Measurements from ENCODE around the gene THRB. TPM values are rescaled to one million over a fixed set of nuclear protein-coding genes. Genes with fewer than 3 reads are reported as not detected.

Gene THRB
- total and polyA plus RNA-seq, 9 of the 15 experiments (the other 6 are each of a cell fraction or from before 2014, with no cell fraction given) = 1.7 to 14.9 (median 6.9) TPM

GRCh38 chr3:24117508-24117907 is 377.1 kb downstream of the THRB start:
- BruUV-seq (replicated peaks) = no TSS peak
- no peaks in the 10 kb centered on the region for H3K4me1 ChIP-seq (replicated peaks in 1 of 2; ENCODE audit: control insufficient read depth in 2 of 2, insufficient read depth in 2 of 2, low read length in 2 of 2)
- no peak overlapping the region for H3K4me2 ChIP-seq (ENCODE audit: insufficient read depth, low read length)
- H4K20me1 ChIP-seq (replicated peaks; ENCODE audit: control insufficient read depth, insufficient read depth, low read length) = no peaks in the 10 kb centered on the region
- no peak overlapping the region for H3K4me3 ChIP-seq
- H3K9ac ChIP-seq (ENCODE audit: insufficient read depth in 1 of 2, low read depth in 2 of 2, low read length in 2 of 2) = no peak overlapping the region
- FAIRE-seq (no peak), ATAC-seq (no peak), DNase-seq (ENCODE audit: extremely low read depth in 1 of 4, low spot score in 3 of 4) (no peak)
- no peaks in the 10 kb centered on the region for H3K36me3 ChIP-seq (ENCODE audit: control insufficient read depth, insufficient read depth, low read length)
- TF ChIP-seq ZC3H4 (CRISPR knock-in tag; IDR thresholded peaks at IDR 0.05; ENCODE audit: borderline replicate concordance) (no peak), PPARD (CRISPR knock-in tag; IDR thresholded peaks at IDR 0.05) (no peak), POU5F1 (IDR thresholded peaks at IDR 0.05; ENCODE audit: borderline replicate concordance, low read depth, low read length, partially characterized antibody) (no peak), HNRNPK (IDR thresholded peaks at IDR 0.05; ENCODE audit: low read depth, low read length, poor library complexity, severe bottlenecking) (no peak), ZFP36 (IDR thresholded peaks at IDR 0.05; ENCODE audit: low read depth, low read length, partially characterized antibody) (no peak), ZNF23 (CRISPR knock-in tag; IDR thresholded peaks at IDR 0.05) (no peak)
- no peak overlapping the region for H2AFZ ChIP-seq (ENCODE audit: low read depth, low read length)
- POLR2A ChIA-PET = interaction anchor here (0.6 to 1.5 kb wide), 4 partner anchors 9 to 29 kb away, joined by 3 to 5 read pairs (median 4); no protein-coding TSS in a partner anchor
- no peak overlapping the region for H3K27ac ChIP-seq (ENCODE audit: extremely low read depth, low read depth, low read length)
- no peaks in the 10 kb centered on the region; a peak in 1 of 5 replicates for H3K27me3 ChIP-seq (ENCODE audit: control insufficient read depth in 2 of 2, insufficient read depth in 2 of 2, low read length in 2 of 2)
- 67% methylated on average over 1 of the region's 1 CpG for WGBS (ENCODE audit: insufficient coverage, low coverage, missing lambda C conversion rate)
- no peaks in the 10 kb centered on the region for H3K9me3 ChIP-seq (replicated peaks; ENCODE audit: control insufficient read depth, insufficient read depth, low read depth, low read length)
- H3K79me2 ChIP-seq (ENCODE audit: control insufficient read depth, insufficient read depth, low read length) = no peaks in the 10 kb centered on the region
- H3K9me1 ChIP-seq (ENCODE audit: control insufficient read depth, insufficient read depth, low read length) = no peaks in the 10 kb centered on the region
- intact Hi-C loops (cut with micrococcal nuclease) (no loop called here), in situ Hi-C loops (cut with MboI) (no loop called here)
- CTCF ChIA-PET (ENCODE audit: low intra/inter-chr PET ratio) = no interaction called here

- H4K20me1 ChIP-seq (replicated peaks; ENCODE audit: control insufficient read depth, insufficient read depth, low read length) = no peaks in the 10 kb centered on the region
- in situ Hi-C loops (cut with MboI) = no loop called here
These were observed 382.9 kb downstream of the THRB start for GRCh38 chr3:24111711-24112110.

More at GRCh38 chr3:24111711-24112110, 382.9 kb downstream of the THRB start:
- FAIRE-seq (no peak), ATAC-seq (peak; percentile 22; the same call in 1 of the 3 replicates), DNase-seq (ENCODE audit: extremely low read depth in 1 of 4, low spot score in 3 of 4) (no peak)
- Histone ChIP-seq H3K9ac (ENCODE audit: insufficient read depth in 1 of 2, low read depth in 2 of 2, low read length in 2 of 2) (no peak overlapping the region), H3K27me3 (ENCODE audit: control insufficient read depth in 2 of 2, insufficient read depth in 2 of 2, low read length in 2 of 2) (no peaks in the 10 kb centered on the region; a peak in 2 of 5 replicates), H2AFZ (ENCODE audit: low read depth, low read length) (no peak overlapping the region), H3K4me3 (no peak overlapping the region), H3K79me2 (ENCODE audit: control insufficient read depth, insufficient read depth, low read length) (no peaks in the 10 kb centered on the region), H3K9me3 (replicated peaks; ENCODE audit: control insufficient read depth, insufficient read depth, low read depth, low read length) (no peaks in the 10 kb centered on the region), H3K36me3 (ENCODE audit: control insufficient read depth, insufficient read depth, low read length) (no peaks in the 10 kb centered on the region), H3K27ac (ENCODE audit: extremely low read depth, low read depth, low read length) (no peak overlapping the region), H3K4me2 (ENCODE audit: insufficient read depth, low read length) (no peak overlapping the region), H3K4me1 (replicated peaks in 1 of 2; ENCODE audit: control insufficient read depth in 2 of 2, insufficient read depth in 2 of 2, low read length in 2 of 2) (no peaks in the 10 kb centered on the region), H3K9me1 (ENCODE audit: control insufficient read depth, insufficient read depth, low read length) (no peaks in the 10 kb centered on the region)
- 0% methylated on average over 1 of the region's 1 CpG for WGBS (ENCODE audit: insufficient coverage, low coverage, missing lambda C conversion rate)
- intact Hi-C loops (cut with micrococcal nuclease) = no loop called here
- BruUV-seq (replicated peaks) = no TSS peak
- TF ChIP-seq, protein P1, sequence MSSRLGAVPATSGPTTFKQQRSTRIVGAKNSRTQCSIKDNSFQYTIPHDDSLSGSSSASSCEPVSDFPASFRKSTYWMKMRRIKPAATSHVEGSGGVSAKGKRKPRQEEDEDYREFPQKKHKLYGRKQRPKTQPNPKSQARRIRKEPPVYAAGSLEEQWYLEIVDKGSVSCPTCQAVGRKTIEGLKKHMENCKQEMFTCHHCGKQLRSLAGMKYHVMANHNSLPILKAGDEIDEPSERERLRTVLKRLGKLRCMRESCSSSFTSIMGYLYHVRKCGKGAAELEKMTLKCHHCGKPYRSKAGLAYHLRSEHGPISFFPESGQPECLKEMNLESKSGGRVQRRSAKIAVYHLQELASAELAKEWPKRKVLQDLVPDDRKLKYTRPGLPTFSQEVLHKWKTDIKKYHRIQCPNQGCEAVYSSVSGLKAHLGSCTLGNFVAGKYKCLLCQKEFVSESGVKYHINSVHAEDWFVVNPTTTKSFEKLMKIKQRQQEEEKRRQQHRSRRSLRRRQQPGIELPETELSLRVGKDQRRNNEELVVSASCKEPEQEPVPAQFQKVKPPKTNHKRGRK (tag; IDR thresholded peaks at IDR 0.05) = no peak
- TF ChIP-seq PRMT5 (CRISPR knock-in tag; IDR thresholded peaks at IDR 0.05) (no peak), ZKSCAN8 (CRISPR knock-in tag; IDR thresholded peaks at IDR 0.05) (no peak)
- ChIA-PET POLR2A (no interaction called here), CTCF (ENCODE audit: low intra/inter-chr PET ratio) (no interaction called here)

All from K562 (cell line).